KMS-11 (cell line): ENCODE data around the gene EMX2.
"Not testable (repeated sequence)": the region's sequence is repeated elsewhere in the genome, so short reads cannot be mapped to it uniquely, and the experiment has no call there.

Experiments
- H2AFZ ChIP-seq: fragments of 200-600 bp; sonication (generic); 2 replicates; pipeline ENCODE4 v1.6.1; 2016; ENCODE audit warnings: antibody characterized with exemption, mixed run types, low read depth
- H3K27ac ChIP-seq: fragments of 200-600 bp; sonication (generic); 2 replicates; pipeline ENCODE4 v1.6.1; 2016; ENCODE audit warnings: mild to moderate bottlenecking, mixed run types
- H3K27me3 ChIP-seq: fragments of 200-600 bp; sonication (generic); 2 replicates; pipeline ENCODE4 v1.6.1; 2017; ENCODE audit warnings: mild to moderate bottlenecking, low read depth, mixed run types, moderate library complexity; ENCODE audit not compliant: insufficient read depth
- H3K36me3 ChIP-seq: fragments of 200-600 bp; sonication (generic); 2 replicates; pipeline ENCODE4 v1.6.1; 2017; ENCODE audit warnings: mild to moderate bottlenecking, mixed run types; ENCODE audit not compliant: insufficient read depth
- H3K4me1 ChIP-seq: fragments of 200-600 bp; sonication (generic); 2 replicates; pipeline ENCODE4 v1.6.1; 2016; ENCODE audit warnings: mild to moderate bottlenecking, low read depth, mixed run types; ENCODE audit not compliant: poor library complexity, severe bottlenecking
- H3K4me2 ChIP-seq: fragments of 200-600 bp; sonication (generic); 2 replicates; pipeline ENCODE4 v1.7.0; 2016; ENCODE audit warnings: mild to moderate bottlenecking, mixed run types
- H3K4me3 ChIP-seq: fragments of 200-600 bp; sonication (generic); IDR thresholded peaks from 2 replicates; pipeline ENCODE4 v1.6.1; 2017; ENCODE audit warnings: low read depth, low read length, mixed read lengths; ENCODE audit not compliant: insufficient read depth
- H3K79me2 ChIP-seq: fragments of 200-600 bp; sonication (generic); 2 replicates; pipeline ENCODE4 v1.6.1; 2016; ENCODE audit warnings: low read depth, mixed run types; ENCODE audit not compliant: insufficient read depth
- H3K9ac ChIP-seq: fragments of 200-600 bp; sonication (generic); 2 replicates; pipeline ENCODE4 v1.6.1; 2016; ENCODE audit warnings: mild to moderate bottlenecking, mixed run types
- H4K20me1 ChIP-seq: fragments of 200-600 bp; sonication (generic); 2 replicates; pipeline ENCODE4 v1.6.1; 2016; ENCODE audit warnings: mild to moderate bottlenecking, mixed run types; ENCODE audit not compliant: insufficient read depth
- TF ChIP-seq, protein P1 (sequence below): fragments of 200-600 bp; sonication (generic); conservative IDR thresholded peaks from 2 replicates; pipeline ENCODE4 v1.6.1; 2017; ENCODE audit warnings: low read depth, mild to moderate bottlenecking, antibody characterized with exemption, low read length, moderate library complexity, mixed read lengths

Gene EMX2

DNA sequence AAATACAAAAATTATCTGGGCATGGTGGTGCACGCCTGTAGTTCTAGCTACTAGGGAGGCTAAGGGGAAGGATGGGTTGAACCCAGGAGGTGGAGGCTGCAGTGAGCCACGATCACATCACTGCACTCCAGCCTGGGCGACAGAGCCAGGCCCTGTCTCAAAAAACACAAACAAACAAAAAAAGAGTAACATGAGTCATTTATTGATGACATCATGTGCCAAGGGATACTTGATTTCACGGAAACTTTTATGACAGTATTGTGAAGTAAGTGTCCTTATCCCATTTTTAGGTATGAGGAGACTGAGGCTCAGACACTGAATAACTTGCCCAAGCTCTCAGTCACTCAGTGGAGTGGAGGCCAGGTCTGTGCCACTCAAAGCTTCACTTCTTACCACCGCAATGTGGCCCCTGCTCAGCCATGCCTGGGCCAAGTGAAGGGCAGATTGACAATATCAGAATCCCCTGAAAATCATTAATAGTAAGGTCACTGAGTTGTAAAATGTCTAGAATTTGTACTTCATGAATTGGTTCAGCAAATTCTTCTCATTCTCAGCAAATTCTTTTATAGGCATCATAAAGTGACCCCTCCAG is 36.5 kb downstream of the EMX2 start:
- TF ChIP-seq, protein P1, sequence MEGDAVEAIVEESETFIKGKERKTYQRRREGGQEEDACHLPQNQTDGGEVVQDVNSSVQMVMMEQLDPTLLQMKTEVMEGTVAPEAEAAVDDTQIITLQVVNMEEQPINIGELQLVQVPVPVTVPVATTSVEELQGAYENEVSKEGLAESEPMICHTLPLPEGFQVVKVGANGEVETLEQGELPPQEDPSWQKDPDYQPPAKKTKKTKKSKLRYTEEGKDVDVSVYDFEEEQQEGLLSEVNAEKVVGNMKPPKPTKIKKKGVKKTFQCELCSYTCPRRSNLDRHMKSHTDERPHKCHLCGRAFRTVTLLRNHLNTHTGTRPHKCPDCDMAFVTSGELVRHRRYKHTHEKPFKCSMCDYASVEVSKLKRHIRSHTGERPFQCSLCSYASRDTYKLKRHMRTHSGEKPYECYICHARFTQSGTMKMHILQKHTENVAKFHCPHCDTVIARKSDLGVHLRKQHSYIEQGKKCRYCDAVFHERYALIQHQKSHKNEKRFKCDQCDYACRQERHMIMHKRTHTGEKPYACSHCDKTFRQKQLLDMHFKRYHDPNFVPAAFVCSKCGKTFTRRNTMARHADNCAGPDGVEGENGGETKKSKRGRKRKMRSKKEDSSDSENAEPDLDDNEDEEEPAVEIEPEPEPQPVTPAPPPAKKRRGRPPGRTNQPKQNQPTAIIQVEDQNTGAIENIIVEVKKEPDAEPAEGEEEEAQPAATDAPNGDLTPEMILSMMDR: no peak
- Histone ChIP-seq H3K4me2 (no peak overlapping the region), H3K4me3 (no peak overlapping the region), H3K9ac (no peak overlapping the region), H3K36me3 (no peaks in the 10 kb centered on the region), H4K20me1 (no peaks in the 10 kb centered on the region), H3K27ac (no peak overlapping the region), H3K27me3 (no peaks in the 10 kb centered on the region), H3K79me2 (no peaks in the 10 kb centered on the region), H3K4me1 (no peaks in the 10 kb centered on the region), H2AFZ (no peak overlapping the region)

DNA sequence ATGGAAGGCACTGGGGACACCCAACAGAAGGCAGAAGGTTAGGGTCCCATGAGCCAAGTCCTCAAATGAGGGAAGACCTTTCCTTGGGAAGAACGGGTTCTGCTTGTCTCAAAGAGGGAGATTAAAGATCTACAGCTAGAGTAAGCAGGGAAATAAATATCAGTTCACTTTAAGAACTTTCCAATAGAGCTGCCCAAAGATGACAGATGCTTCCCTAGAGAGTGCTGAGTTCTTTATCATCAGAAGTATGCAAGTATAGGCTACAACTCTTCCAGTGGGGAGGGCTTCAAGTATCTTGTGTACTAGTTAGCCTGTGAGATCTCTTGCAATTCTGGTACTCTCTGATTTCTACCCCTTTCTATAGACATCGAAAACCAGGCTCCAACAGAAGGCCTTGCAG is 39.4 kb downstream of the EMX2 start:
- Histone ChIP-seq H3K79me2 (no peaks in the 10 kb centered on the region), H3K27me3 (no peaks in the 10 kb centered on the region), H3K4me3 (no peak overlapping the region), H3K4me1 (no peaks in the 10 kb centered on the region), H3K9ac (no peak overlapping the region), H3K4me2 (no peak overlapping the region), H3K27ac (no peak overlapping the region), H4K20me1 (no peaks in the 10 kb centered on the region), H3K36me3 (no peaks in the 10 kb centered on the region), H2AFZ (no peak overlapping the region)
- TF ChIP-seq, protein P1: no peak

DNA sequence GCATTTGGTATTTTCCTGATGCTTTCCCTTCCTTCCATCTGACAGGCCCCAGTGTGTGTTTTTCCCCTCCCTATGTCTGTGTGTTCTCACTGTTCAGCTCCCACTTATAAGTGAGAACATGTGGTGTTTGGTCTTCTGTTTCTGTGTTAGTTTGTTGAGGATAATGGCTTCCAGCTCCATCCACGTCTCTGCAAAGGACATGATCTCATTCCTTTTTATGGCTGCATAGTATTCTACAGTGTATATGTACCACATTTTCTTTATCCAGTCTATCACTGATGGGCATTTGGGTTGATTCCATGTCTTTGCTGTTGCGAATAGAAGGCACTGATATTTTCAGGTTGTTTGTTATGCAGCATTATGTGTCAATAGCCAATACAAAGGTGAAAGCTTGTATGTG is 42.3 kb downstream of the EMX2 start:
- not testable (repeated sequence) for H2AFZ ChIP-seq, H3K27me3 ChIP-seq, H3K36me3 ChIP-seq, H3K4me3 ChIP-seq, H3K4me1 ChIP-seq, H3K4me2 ChIP-seq, H3K27ac ChIP-seq, H4K20me1 ChIP-seq, H3K9ac ChIP-seq, H3K79me2 ChIP-seq

DNA sequence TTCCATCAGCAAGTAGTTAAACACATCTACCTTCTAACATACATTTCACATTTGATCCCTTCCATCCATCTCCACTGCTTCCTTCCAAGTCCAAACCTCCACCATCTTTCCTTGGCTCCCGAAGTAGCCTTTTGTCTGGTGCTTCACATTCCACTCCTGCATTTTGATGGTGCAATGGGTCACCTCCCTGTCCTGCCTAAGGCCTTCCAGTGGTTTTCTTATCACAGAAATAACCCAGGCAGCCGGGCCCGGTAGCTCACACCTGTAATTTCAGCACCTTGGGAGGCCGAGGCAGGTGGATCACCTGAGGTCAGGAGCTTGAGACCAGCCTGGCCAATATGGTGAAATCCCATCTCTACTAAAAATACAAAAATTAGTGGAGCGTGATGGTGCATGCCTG is 44.5 kb downstream of the EMX2 start:
- no peak overlapping the region for H3K9ac ChIP-seq
- no peaks in the 10 kb centered on the region for H3K36me3 ChIP-seq
- H4K20me1 ChIP-seq: no peaks in the 10 kb centered on the region
- H3K27me3 ChIP-seq: no peaks in the 10 kb centered on the region
- no peaks in the 10 kb centered on the region for H3K79me2 ChIP-seq
- no peak overlapping the region for H3K27ac ChIP-seq
- H3K4me1 ChIP-seq: no peaks in the 10 kb centered on the region
- TF ChIP-seq, protein P1: no peak
- no peak overlapping the region for H3K4me2 ChIP-seq
- H2AFZ ChIP-seq: no peak overlapping the region
- H3K4me3 ChIP-seq: no peak overlapping the region

DNA sequence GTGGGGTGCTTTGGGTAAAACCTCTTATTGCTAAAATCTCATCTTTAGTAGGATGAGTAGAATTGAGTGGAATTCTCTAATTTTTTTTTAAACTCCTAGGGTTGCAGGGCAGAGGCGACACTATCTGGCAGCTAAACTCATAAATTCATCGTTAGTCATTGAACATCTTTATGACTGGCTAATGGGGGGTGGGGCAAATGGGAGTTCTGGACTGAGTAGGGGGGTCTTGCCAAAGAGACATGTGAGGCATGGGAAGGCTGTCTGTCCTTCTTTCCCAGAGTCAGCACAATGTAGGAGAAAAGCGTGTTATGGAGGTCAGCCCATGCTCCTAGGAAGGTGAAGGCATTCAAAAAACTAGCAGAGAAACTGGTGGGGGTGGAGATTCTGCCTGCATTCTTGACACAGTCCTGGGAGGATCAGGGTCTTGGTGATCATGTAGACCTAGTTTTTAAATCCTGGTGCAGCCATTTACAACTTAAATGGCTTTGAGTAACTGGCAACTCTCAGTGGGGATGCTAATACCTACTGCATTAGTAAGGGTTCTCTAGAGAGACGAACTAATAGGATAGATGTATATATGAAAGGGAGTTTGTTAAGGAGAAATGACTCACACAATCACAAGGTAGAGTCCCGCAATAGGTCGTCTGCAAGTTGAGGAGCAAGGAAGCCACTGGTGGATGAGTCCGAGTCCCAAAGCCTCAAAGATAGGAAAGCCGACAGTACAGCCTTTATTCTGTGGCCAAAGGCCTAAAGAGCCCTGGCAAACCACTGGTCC is 47.7 kb downstream of the EMX2 start:
- no peak overlapping the region for H3K4me2 ChIP-seq
- TF ChIP-seq, protein P1: no peak

More for the DNA sequence above, 47.7 kb downstream of the EMX2 start:
- H3K79me2 ChIP-seq: no peaks in the 10 kb centered on the region
- no peak overlapping the region for H2AFZ ChIP-seq
- H3K4me1 ChIP-seq: no peaks in the 10 kb centered on the region
- H3K4me3 ChIP-seq: no peak overlapping the region
- no peaks in the 10 kb centered on the region for H4K20me1 ChIP-seq
- H3K27ac ChIP-seq: no peak overlapping the region
- H3K9ac ChIP-seq: no peak overlapping the region
- H3K36me3 ChIP-seq: no peaks in the 10 kb centered on the region
- no peaks in the 10 kb centered on the region for H3K27me3 ChIP-seq
